PC-3 (cell line): Measurements from ENCODE around the gene SYNCRIP. TPM values are rescaled to one million over a fixed set of nuclear protein-coding genes. Genes with fewer than 3 reads are reported as not detected.
"Not testable (repeated sequence)": the region's sequence is repeated elsewhere in the genome, so short reads cannot be mapped to it uniquely, and the experiment has no call there.

Source experiments
- ATAC-seq: fragments of 200-7000 bp; cut with Tn5 transposase; 2 replicates; pipeline ENCODE4 v1.9.1; 2020; ENCODE audit warnings: mild to moderate bottlenecking, moderate library complexity
- BruUV-seq: library from RNA; stranded (reverse); fragments of 400-500 nt; replicated peaks from 2 replicates; lab custom pipeline; 2021; lab: Mats Ljungman, UMichigan
- CTCF ChIA-PET: fragments of 300-600 bp; sonication (Branson Sonifier 250); formaldehyde crosslinking; loops from one replicate; lab custom pipeline; 2022; ENCODE audit warnings: antibody characterized with exemption; lab: Charles Lee
- POLR2A ChIA-PET: fragments of 300-600 bp; sonication (Branson Sonifier 250); formaldehyde crosslinking; loops from one replicate; lab custom pipeline; 2022; ENCODE audit warnings: antibody characterized with exemption; ENCODE audit not compliant: unreplicated experiment; lab: Charles Lee
- DNase-seq: peaks from one replicate; pipeline ENCODE4 v3.0.0-alpha.2; 2015
- H2AFZ ChIP-seq: fragments of 300-600 bp; sonication (generic); 2 replicates; pipeline ENCODE4 v1.6.0; 2016; ENCODE audit warnings: antibody characterized with exemption, low read length
- H3F3A ChIP-seq: fragments of 300-600 bp; sonication (generic); one replicate; pipeline ENCODE4 v1.6.0; 2017; ENCODE audit warnings: antibody characterized with exemption, low read length, control low read depth, mild to moderate bottlenecking; ENCODE audit not compliant: unreplicated experiment
- H3K27ac ChIP-seq: fragments of 300-600 bp; sonication (generic); 2 replicates; pipeline ENCODE4 v1.5.1; 2016; ENCODE audit warnings: mild to moderate bottlenecking, low read length
- H3K27me3 ChIP-seq: fragments of 300-600 bp; sonication (generic); 2 replicates; pipeline ENCODE4 v1.6.1; 2016; ENCODE audit warnings: low read length, mixed read lengths
- H3K36me3 ChIP-seq: fragments of 300-600 bp; sonication (generic); 2 replicates; pipeline ENCODE4 v1.6.1; 2016; ENCODE audit warnings: low read depth, mixed run types, low read length, mixed read lengths
- H3K4me1 ChIP-seq: fragments of 300-600 bp; sonication (generic); 2 replicates; pipeline ENCODE4 v1.5.1; 2016; ENCODE audit warnings: low read length; ENCODE audit not compliant: insufficient read depth
- H3K4me2 ChIP-seq: fragments of 300-600 bp; sonication (generic); 2 replicates; pipeline ENCODE4 v1.6.0; 2016; ENCODE audit warnings: low read length
- H3K4me3 ChIP-seq: fragments of 300-600 bp; sonication (generic); 2 replicates; pipeline ENCODE4 v1.5.1; 2016; ENCODE audit warnings: mild to moderate bottlenecking, low read length, mixed read lengths
- H3K79me2 ChIP-seq: fragments of 300-600 bp; sonication (generic); 2 replicates; pipeline ENCODE4 v1.6.1; 2017; ENCODE audit warnings: low read length, mixed read lengths
- H3K9ac ChIP-seq: fragments of 300-600 bp; sonication (generic); 2 replicates; pipeline ENCODE4 v1.6.0; 2016; ENCODE audit warnings: mild to moderate bottlenecking, low read length
- H3K9me2 ChIP-seq: fragments of 300-600 bp; sonication (generic); replicated peaks from 2 replicates; pipeline ENCODE4 v1.6.1; 2016; ENCODE audit warnings: mixed run types, low read length, mixed read lengths
- H3K9me3 ChIP-seq: fragments of 300-600 bp; sonication (generic); 2 replicates; pipeline ENCODE4 v1.6.1; 2016; ENCODE audit warnings: low read length, mixed read lengths
- H4K20me1 ChIP-seq: fragments of 300-600 bp; sonication (generic); 2 replicates; pipeline ENCODE4 v1.6.1; 2016; ENCODE audit warnings: low read length, mixed read lengths
- EZH2 ChIP-seq: fragments of 300-600 bp; sonication (generic); IDR thresholded peaks from one replicate; pipeline ENCODE4 v1.6.1; 2017; ENCODE audit warnings: antibody characterized with exemption, mild to moderate bottlenecking, low read length; ENCODE audit not compliant: unreplicated experiment
- EZH2phosphoT487 ChIP-seq: fragments of 300-600 bp; sonication (generic); IDR thresholded peaks from 2 replicates; pipeline ENCODE4 v1.6.1; 2018; ENCODE audit warnings: mild to moderate bottlenecking, antibody characterized with exemption, low read length, borderline replicate concordance
- intact Hi-C: fragments of 100-400 bp; cut with micrococcal nuclease; formaldehyde crosslinking; loops from 2 replicates; pipeline ENCODE4 v1.9.0; 2023
- total RNA-seq: library from RNA; depleted of rRNA; stranded (reverse); fragments of >200 nt; gene quantifications from 2 replicates; pipeline ENCODE4 v1.2.3, GENCODE V29; 2014
- TF ChIP-seq, protein P1 (sequence below): fragments of 300-600 bp; sonication (generic); conservative IDR thresholded peaks from 2 replicates; pipeline ENCODE4 v1.5.1; 2017; ENCODE audit warnings: antibody characterized with exemption, low read depth, mild to moderate bottlenecking, low read length

SYNCRIP gene
- total RNA-seq, 1 experiment from 2014 or later, result 63.8 TPM

DNA sequence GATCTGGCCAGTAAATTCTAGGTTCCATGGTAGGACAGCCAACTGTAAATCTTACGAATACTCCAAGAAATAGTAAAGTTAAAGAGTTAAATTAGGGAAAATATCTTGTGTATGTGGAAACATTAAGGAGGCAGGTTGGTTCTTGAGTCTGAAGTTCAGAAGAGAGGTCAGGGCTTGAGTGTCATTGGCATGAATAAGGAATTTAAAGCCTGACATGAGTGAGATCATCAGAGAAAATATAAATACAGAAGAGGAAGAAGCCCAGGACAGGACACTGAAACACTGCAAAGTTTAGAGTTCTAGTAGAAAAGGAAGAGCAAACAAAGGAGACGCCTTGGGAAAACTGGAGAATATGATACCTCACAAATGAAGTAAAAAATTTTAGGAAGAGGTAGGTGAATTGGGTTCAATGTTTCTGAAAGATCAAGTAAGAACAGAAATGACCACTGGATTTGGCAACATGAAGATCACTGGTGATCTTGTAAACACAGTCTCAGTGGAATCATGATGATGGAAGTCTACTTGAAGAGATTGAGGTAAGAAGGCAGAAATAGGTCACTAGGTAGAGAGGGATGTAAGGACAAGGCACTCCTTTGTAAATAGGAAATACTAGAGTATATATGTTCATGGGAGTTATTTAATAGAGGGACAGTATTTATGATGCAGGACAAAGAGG, 41.6 kb upstream of the SYNCRIP start:
- no peak overlapping the region for H2AFZ ChIP-seq
- DNase-seq (no peak), ATAC-seq (no peak)
- H4K20me1 ChIP-seq, result no peaks in the 10 kb centered on the region
- CTCF ChIA-PET, result no interaction called here
- 0 out of 2 replicates have a peak, but pooled peaks cover 4% of the 10 kb centered on the region for H3K4me1 ChIP-seq
- H3K27me3 ChIP-seq, result no peaks in the 10 kb centered on the region
- BruUV-seq, result no TSS peak
- no peaks in the 10 kb centered on the region for H3K36me3 ChIP-seq
- POLR2A ChIA-PET, result no interaction called here
- H3K79me2 ChIP-seq, result peaks cover 25% of the 10 kb centered on the region
- no peak overlapping the region for H3K4me2 ChIP-seq
- no peak overlapping the region for H3K4me3 ChIP-seq
- H3K9me3 ChIP-seq, result no peaks in the 10 kb centered on the region
- H3K9me2 ChIP-seq, result no peaks in the 10 kb centered on the region
- H3K9ac ChIP-seq, result no peak overlapping the region
- no peak for TF ChIP-seq EZH2
- TF ChIP-seq, protein P1, sequence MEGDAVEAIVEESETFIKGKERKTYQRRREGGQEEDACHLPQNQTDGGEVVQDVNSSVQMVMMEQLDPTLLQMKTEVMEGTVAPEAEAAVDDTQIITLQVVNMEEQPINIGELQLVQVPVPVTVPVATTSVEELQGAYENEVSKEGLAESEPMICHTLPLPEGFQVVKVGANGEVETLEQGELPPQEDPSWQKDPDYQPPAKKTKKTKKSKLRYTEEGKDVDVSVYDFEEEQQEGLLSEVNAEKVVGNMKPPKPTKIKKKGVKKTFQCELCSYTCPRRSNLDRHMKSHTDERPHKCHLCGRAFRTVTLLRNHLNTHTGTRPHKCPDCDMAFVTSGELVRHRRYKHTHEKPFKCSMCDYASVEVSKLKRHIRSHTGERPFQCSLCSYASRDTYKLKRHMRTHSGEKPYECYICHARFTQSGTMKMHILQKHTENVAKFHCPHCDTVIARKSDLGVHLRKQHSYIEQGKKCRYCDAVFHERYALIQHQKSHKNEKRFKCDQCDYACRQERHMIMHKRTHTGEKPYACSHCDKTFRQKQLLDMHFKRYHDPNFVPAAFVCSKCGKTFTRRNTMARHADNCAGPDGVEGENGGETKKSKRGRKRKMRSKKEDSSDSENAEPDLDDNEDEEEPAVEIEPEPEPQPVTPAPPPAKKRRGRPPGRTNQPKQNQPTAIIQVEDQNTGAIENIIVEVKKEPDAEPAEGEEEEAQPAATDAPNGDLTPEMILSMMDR, result no peak
- no peak for TF ChIP-seq EZH2phosphoT487
- no peak overlapping the region for H3K27ac ChIP-seq
- no peaks in the 10 kb centered on the region for H3F3A ChIP-seq
- intact Hi-C loops, result no loop called here

DNA sequence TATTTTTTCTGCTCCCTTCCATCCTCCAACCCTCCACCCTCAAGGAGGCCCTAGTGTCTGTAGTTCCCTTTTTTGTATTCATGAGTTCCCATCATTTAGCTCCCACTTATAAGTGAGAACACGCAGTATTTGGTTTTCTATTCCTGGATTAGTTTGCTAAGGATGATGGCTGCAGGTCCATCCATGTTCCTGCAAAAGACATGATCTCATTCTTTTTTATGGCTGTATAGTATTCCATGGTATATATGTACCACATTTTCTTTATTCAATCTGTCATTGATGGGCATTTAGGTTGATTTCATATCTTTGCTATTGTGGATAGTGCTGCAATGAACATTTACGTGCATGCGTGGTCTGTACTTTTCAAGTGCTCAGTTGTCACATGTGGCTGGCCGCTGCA, 39.2 kb upstream of the SYNCRIP start:
- H3K9ac ChIP-seq, H3K9me2 ChIP-seq, H3K9me3 ChIP-seq, H3K4me1 ChIP-seq, H3K27ac ChIP-seq, H3K4me3 ChIP-seq, H3K4me2 ChIP-seq, BruUV-seq, POLR2A ChIA-PET, DNase-seq, H2AFZ ChIP-seq, H3K27me3 ChIP-seq, H3F3A ChIP-seq, intact Hi-C loops, ATAC-seq: not testable (repeated sequence)
- CTCF ChIA-PET, result interaction anchor here (0.5 kb wide), 1 partner anchor 43 kb away, joined by 12 read pairs; no protein-coding TSS in a partner anchor
- Histone ChIP-seq H3K79me2 (peaks cover 43% of the 10 kb centered on the region), H4K20me1 (peaks cover 14% of the 10 kb centered on the region), H3K36me3 (peaks cover 12% of the 10 kb centered on the region)

DNA sequence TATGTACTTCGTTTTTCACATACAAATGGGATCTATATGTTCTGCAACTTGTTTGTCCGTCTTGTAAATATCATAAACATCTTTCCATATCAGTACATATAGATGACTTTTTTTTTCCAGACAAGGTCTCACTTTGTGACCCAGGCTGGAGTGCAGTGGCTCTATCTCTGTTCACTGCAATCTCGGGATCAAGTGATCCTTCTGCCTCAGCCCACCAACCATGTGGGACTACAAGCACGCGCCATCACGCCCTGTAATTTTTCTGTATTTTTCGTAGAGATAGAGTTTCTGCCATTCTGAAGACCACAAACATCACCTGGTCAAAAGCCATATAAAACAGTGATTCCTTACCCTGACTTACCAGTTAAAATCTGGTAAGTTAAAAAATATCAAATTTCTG, 37.7 kb upstream of the SYNCRIP start:
- CTCF ChIA-PET, result no interaction called here

More for the DNA sequence above, 37.7 kb upstream of the SYNCRIP start:
- Histone ChIP-seq H2AFZ (peak overlapping the region; percentile 77), H3K9me3 (no peaks in the 10 kb centered on the region), H3K79me2 (peaks cover 58% of the 10 kb centered on the region), H4K20me1 (peaks cover 29% of the 10 kb centered on the region), H3K27ac (no peak overlapping the region), H3K9ac (peak overlapping the region; percentile 88), H3K36me3 (peaks cover 26% of the 10 kb centered on the region), H3F3A (peaks cover 3% of the 10 kb centered on the region), H3K4me2 (peak overlapping the region; percentile 97), H3K9me2 (no peaks in the 10 kb centered on the region), H3K4me3 (peak overlapping the region; percentile 99), H3K4me1 (peaks cover 19% of the 10 kb centered on the region), H3K27me3 (no peaks in the 10 kb centered on the region)
- POLR2A ChIA-PET, result no interaction called here
- BruUV-seq, result no TSS peak
- ATAC-seq, result no peak
- TF ChIP-seq EZH2phosphoT487, result no peak
- TF ChIP-seq, protein P1, result no peak
- TF ChIP-seq EZH2, result no peak
- no peak for DNase-seq
- intact Hi-C loops, result no loop called here
